GM18519 (cell line): ENCODE measurements around the gene DLGAP1.
"Not testable (repeated sequence)": the region's sequence is repeated elsewhere in the genome, so short reads cannot be mapped to it uniquely, and the experiment has no call there.

Experiments
- ATAC-seq: cut with Tn5 transposase; IDR thresholded peaks from one replicate; pipeline ENCODE4 v1.9.1; 2021; ENCODE audit warnings: mild to moderate bottlenecking, moderate library complexity; ENCODE audit not compliant: unreplicated experiment, low FRiP score

The DLGAP1 gene

DNA sequence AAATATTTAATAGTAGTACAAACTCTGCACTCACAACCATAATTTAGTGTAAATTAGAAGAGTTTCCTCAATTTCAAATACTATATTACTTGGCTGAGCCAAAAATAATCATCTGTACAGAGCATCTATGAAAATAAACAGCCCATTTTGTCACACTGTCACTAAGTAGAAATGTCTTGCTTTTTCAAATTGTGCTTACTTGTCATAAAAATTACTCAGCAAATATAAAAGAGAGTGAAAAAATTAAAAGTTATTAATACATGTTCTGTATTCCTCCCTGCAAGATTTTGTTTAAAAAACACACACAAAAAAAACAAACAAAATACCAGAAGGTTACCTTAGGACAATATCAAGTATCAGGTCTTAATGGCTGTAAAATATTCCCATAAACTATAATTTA lies 155.7 kb downstream of the DLGAP1 start:
- ATAC-seq: no peak

DNA sequence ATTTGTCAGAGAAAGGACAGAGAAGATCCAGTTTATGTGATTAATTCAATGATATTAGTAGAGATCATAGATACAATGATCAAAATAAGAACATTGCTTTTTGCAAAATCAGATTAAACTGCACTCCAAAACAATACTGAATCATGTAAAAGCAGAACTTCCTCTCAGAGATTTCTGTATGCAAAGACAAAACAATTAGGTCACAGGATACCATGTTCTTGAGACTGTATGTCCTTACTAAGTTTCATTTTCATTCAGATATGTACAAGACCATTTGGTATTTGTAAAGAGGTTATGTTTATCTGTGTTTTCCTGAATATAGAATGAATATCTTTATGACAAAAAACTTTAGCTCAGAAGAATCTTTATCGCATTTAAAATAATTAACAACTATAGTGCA lies 161.8 kb downstream of the DLGAP1 start:
- ATAC-seq: no peak

DNA sequence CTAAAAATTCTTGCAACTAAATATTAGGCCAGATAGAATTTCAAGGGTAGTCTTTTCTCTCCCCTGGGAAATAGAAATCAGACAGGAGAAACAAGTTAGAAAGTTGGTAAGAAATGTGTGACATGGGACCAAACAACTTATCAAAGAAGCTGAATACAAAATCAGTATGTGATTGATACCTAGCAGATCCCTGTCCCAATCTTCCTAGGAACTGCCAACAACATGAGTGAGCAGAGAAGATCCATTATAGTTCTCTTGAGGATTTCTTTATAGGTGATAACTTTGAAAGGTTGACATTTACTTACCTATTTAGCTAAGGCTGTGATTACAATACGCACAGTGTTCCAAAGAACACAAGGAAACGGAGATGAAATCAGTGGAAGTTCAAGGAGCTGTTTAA lies 162.4 kb downstream of the DLGAP1 start:
- no peak for ATAC-seq

DNA sequence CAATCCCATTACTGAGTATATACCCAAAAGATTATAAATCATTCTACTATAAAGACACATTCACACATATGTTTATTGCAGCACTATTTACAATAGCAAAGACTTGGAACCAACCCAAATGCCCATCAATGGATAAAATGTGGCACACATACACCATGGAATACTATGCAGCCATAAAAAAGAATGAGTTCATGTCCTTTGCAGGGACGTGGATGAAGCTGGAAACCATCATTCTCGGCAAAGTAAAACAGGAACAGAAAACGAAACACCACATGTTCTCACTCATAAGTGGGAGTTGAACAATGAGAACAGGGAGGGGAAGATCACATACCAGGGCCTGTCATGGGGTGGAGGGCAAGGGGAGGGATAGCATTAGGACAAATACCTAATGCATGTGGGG lies 167.8 kb downstream of the DLGAP1 start:
- not testable (repeated sequence) for ATAC-seq

DNA sequence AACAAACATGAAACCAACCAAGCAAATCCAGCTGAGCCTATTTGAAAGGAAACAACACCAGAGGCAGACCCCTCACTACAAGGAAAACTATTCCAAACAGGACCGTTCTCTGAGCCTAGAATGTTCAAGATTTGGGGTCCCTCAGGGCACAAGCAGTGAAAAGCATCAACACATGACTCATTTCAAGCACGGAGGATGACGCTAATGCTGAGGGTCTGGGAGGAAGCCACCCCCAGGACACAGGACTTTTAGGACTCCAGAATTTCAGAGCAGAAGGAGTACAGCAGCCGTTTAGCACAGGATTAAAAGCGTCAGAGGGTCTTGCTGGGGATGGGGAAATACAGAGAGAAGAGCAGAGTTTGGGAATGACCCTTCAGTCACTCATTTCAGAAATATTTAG lies 168.9 kb downstream of the DLGAP1 start:
- no peak for ATAC-seq

DNA sequence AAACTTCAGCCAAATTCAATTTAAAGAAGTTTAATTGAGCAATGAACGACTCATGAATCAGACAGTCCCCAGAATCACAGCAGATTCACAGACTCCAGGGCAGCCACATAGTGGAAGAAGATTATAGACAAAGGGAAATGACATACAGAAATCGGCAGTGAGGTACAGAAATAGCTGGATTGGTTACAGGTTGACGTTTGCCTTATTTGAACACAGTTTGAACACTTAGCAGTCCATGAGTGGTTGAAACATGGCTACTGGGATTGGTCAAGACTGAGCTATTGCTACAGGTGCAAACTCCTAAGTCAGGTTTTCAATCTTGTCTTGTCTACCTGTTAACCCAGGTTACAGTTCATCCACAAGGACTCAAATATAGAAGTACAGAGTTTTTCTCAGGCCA lies 169.6 kb downstream of the DLGAP1 start:
- no peak for ATAC-seq

DNA sequence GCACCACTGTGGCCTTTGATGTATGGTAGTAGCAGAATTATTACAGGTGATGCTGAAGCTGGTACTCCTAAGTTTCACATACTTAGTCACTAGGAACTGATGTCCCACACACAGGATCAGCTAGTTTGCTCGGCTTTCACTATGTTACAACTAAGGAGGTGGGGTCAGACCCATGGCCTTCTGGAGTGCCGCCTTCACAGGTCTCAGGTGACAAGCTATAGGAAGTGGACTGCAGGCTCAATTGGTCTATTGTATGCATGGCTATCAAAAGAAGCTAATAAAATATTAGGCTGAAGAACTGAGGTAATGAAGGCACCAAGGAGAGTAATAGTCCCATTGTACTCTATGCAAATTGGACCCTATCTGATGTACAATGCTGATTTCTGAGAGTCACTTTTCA lies 170.6 kb downstream of the DLGAP1 start:
- ATAC-seq: no peak

DNA sequence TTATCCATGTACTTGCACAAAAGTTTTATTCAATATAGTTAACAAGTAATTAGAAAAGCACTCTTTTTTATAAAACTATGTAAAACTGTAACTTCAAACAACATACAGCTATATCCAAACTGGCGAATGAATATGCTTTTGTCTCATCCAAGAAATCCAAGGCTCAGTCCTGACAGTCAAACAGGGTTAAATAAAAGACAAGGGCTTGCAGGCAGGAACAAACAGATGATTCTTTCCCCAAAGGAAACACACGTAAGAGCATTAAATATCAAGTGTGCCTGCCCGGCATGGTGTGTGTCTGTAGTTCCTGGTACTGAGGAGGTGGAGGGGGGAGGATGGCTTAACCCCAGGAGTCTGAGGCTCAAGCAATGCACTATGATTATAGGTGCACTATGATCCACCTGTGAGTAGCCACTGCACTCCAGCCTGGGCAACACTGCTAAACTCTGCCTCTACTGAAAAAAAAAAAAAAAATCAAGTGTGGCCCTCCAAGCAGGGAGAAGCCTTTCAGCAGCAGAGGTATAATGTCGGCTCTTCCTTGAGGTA lies 171.3 kb downstream of the DLGAP1 start:
- no peak for ATAC-seq

DNA sequence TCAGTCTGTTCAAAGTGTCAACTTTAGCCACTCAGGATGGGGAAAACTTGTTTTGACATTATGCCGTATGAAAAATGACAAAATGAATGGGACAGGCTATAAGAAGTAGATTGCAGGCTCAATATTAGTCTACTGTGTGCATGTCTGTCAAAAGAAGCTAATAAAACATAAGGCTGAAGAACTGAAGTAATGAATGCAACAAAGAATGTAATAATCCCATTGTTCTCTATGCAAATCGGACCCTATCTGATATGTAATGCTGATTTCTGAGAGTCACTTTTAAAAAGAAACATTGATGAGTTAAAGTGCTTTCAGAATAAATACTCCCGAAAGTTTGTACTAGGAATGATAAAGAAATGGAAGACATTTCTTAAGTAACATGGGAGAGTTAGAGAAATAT lies 172.2 kb downstream of the DLGAP1 start:
- no peak for ATAC-seq

DNA sequence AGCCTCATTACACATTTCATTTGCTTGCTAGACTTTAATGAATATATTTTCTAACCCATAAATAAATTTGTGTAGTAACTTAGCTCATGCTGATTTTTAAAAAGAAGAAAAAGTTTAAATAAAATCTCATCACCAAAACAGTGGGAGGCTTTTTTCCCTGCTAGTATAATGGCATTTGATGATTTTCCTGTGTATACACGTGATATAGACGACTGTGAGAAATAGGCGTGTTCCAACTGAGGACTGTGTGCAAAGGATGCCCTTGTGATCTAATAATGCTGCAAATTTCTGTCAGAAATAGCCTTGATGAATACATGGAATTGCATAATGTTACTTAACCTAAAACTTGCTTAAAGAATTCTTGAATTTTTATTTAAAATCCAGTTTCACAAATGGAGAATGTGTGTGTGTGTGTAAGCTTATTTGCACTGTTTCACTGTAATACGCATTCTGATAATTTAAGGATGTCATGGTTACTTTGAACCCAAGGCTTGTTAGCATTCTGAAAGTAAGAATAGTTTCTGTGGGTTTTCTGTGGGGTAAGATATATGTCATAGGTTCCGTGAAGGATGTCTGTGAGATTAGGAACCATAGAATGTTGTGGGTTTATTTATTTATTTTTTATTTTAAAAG lies 178.0 kb downstream of the DLGAP1 start:
- no peak for ATAC-seq

DNA sequence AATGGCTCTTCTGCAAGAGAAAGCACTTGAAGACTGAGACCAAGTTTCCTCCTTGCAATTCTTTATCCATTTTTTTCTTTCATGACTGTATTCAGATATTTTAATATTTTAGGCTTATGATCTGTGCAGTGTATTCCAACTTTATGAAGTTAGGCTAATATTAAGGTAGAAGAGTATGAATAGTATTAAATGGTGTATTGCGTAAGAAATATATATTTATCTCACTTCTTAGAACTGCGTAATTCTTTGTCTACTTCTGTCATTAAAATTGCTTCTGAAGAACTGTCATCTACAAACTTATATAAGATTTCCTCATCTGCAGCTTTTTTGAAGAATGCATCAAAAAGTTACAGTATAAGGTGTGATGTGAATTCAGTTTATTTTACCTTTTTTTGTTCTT lies 183.2 kb downstream of the DLGAP1 start:
- no peak for ATAC-seq

DNA sequence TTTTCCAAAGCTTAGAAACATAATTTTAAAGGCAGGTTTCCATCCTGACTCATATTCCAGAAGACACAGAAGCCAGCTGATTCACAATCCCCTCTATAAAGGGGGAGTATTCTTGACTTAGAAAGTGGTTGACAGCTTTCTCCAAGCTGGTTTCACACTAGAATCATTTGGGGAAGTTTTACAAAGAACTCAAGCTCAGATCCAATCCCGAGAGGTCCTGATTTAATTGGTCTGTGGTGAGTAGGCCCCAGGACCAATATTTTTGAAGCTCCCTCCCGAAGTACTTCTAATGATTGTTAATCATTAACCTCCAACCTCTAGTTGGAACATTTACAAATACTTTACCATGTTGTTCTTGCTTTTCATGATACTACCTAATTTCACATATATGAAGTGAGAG lies 184.1 kb downstream of the DLGAP1 start:
- ATAC-seq: no peak

DNA sequence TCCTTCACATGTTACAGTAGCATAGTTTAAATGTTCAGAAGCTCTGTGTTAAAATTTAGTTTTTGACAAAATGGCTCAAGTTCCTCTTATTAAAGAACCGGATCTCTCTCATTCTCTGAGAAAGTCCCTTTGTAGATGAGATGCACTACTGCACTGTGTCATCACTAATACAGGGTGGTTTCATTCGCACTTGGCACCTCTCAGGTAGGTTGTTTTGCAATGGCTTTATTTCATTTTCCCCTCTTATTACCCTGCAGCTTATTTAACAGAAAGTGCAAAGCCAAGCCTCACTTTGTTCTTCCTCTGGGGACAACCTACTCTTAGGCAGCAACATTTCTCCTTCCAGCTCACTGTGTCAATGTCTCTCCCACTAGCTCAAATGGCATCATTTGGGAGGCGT lies 185.1 kb downstream of the DLGAP1 start:
- ATAC-seq: no peak

DNA sequence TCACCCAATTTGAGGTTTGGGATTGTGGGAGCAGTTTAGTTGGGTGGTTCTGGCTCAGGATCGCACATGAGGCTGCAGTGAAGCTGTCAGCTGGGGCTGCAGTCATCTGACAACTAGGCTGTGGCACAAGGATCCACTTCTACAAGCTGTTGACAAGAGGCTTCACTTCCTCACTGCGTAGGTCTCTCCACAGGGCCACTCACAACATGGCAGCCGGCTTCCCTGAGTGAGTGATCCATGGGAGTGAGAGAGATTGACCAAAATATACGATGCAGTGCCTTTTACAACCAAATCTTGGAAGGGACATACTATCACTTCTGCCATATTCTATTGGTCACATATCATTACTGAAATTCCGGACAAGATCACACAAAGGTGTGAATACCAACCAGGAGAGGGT lies 187.5 kb downstream of the DLGAP1 start:
- ATAC-seq: no peak

DNA sequence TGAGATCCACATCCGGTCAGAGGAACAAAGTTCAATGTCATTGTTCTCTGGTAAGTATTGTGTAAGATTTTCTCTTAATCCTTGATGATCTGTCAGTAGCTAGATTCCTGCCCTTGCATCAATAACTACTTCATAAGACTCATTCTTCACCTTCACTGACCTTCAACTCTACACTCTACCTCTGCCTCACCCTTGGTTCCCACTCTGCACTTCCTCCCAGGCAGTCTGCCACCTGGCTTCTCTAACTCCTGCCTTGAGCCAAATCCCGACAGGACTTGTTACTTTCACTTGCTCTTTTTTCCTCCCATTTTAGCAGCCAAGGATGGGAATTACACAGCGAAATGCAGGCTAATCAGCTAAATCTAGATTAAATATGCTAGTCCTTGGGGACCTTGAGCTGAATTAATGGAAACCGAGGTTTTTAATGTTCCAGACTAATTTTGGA lies 190.7 kb downstream of the DLGAP1 start:
- no peak for ATAC-seq

DNA sequence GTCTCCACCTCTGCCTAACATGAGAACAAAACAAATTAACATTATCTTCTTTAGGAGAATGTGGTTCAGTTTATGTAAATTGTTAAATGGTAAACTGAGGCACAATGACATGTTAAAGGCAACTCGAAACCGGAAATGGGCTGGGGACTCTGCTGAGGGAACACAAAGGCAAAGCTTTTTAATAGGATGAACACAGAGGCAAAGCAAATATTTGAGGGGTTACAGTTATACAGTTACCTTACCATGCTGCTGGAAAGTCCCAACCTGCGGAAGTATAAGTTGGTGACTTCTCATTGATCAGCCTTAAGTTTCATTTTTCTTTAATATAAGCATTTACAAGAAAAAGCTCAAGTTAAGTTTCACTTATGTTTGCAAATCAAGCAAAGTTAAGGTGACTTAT lies 195.0 kb downstream of the DLGAP1 start:
- no peak for ATAC-seq

DNA sequence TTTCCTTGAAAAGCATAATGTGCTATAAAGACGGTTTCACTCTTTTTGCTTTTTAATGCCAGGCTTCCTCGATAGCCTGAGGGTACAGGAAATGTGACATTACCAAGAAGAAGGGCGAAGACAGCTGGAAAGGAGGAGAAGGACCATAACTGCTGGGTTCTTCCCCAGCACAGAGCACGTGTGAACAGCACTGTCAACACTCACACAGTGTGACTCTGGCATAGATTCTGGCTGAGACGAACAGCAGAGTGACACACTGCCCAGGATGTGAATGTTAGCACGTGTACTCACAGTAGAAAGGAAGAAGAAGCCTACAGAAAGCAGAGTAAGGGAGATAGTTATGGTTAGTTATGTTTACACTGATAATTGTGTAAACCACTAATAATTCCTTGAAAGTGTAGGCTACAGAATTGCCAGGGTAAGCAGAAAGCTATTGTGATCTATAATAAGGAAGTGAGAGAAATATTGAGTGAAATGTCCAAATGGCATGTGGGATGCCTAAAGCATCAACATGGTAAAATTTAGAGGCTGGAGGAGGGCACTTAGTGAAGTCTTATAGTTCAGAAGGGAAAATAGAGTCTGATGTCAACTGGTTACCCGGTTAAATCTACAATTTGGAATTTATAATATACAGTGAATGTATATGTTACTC lies 198.2 kb downstream of the DLGAP1 start:
- ATAC-seq: no peak

DNA sequence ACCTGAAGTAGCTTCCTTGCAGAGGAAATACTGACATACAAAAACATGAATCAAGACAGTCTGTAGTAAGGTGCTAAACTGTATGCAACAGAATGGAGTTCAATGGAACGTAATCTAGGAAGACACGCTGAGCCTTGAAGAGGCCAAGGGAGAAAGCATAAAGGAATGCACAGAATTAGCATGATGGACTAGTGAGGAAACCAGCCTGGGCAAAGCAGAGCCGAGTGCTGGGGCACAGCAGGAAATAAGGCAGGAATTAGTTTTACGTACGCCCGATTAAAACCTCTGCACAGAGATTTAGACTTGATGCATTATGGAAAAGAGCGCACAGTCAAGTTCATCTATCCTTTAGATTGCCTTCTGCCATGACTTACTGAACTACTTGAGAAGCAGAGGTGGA lies 200.3 kb downstream of the DLGAP1 start:
- ATAC-seq: no peak

DNA sequence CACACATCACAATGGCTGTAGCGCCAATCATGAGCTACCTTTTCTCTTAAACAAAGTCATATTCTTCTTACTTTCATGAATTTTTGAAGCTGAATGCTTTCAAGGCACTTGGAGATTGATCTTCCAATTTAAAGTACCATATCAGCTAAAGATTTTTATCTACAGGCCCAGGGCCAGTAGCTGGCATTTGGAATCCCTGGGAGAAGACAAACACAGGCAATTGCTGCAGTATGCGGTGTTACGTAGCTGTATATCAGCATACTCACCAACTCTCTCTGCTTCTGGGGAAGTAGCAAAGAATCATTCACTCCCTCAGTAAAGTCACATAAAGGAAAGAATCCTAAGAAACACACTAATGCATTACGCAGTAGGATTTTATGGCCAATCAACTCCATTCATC lies 202.3 kb downstream of the DLGAP1 start:
- ATAC-seq: no peak

DNA sequence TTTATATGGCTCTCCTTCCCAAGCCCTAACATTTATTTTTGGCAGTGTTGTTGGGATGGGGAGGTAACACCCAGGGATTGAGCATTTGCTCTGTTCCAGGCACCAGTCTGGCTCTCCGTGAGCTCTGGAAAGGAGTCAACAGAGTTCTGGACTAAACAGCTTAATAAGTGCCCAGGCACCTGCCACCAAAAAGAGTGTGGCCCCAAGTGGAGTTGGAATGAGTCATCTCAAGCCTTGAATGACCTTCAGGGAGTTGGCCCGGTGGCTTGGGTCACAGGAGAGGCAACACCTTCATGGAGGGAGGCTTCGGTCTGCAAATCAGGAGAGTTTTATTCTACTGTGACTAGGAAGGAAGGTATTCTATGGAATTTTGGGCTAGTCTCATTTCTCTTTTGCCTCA lies 203.2 kb downstream of the DLGAP1 start:
- ATAC-seq: no peak

DNA sequence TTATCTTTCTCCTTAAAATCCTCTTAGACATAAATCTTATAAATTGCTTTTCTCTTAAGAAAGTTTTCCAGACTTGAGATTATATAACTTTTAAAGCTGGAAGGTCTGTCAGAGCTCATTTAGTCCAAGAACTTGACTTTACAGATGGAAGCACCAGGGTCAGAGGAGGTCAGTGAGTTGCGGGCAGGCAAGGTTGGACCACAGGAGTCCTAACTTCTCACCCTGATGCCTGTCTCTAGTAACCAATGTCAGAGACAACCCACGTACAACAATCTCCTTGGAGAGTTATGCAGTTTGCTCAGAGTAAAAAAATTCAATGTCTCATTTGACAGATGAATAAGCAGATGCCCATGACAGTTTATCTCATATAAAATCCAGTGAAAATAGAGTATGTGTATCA lies 203.9 kb downstream of the DLGAP1 start:
- ATAC-seq: no peak

DNA sequence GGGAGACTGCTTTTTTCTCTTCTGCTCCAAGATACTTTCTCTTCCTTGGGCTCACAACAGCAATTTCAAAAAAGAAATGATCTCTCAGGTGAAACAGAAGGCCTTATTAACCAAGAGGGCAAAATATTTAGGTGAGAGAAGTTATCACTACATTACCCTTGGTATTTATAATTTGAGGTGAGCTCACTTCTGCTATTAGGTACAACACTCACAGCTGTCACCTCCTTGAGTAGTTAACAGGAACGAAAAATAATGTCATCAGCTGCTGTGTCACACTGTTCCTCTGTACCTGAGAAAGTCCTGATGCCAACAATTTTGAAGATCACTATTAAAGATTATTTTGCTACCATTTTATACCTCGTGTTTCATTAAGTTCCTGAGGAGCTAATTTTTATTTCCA lies 205.0 kb downstream of the DLGAP1 start:
- no peak for ATAC-seq
